ENCODE results near the gene GOSR1.
A peak's percentile ranks its signal among the peaks of the same experiment; 100 is the strongest.

The GOSR1 gene

GRCh38 chr17:30475206-30475605 lies 2.0 kb upstream of the GOSR1 start:
- peaks cover 32% of the 10 kb centered on the region for H3K4me1 Mint-ChIP-seq (ENCODE audit: low read depth)
- no peak overlapping the region for H3K4me3 Mint-ChIP-seq
- peaks cover 4% of the 10 kb centered on the region for H3K27me3 Mint-ChIP-seq
- H3K36me3 Mint-ChIP-seq (ENCODE audit: low read depth) = peaks cover 23% of the 10 kb centered on the region
- DNase-seq = no peak
- no peaks in the 10 kb centered on the region for H3K9me3 Mint-ChIP-seq
- no peak overlapping the region for H3K27ac Mint-ChIP-seq

- Mint-ChIP-seq H3K36me3 (ENCODE audit: low read depth) (peaks cover 38% of the 10 kb centered on the region), H3K4me3 (peak overlapping the region; percentile 94), H3K9me3 (no peaks in the 10 kb centered on the region), H3K27me3 (peaks cover 4% of the 10 kb centered on the region), H3K27ac (peak overlapping the region; percentile 98), H3K4me1 (ENCODE audit: low read depth) (peaks cover 36% of the 10 kb centered on the region)
- DNase-seq = no peak
Measured at GRCh38 chr17:30476726-30477082, 504 bp upstream of the GOSR1 start.

GRCh38 chr17:30477774-30478115 lies 537 bp downstream of the GOSR1 start:
- Mint-ChIP-seq H3K36me3 (ENCODE audit: low read depth) (peaks cover 47% of the 10 kb centered on the region), H3K4me1 (ENCODE audit: low read depth) (peaks cover 39% of the 10 kb centered on the region), H3K27ac (peak overlapping the region; percentile 98), H3K4me3 (peak overlapping the region; percentile 94), H3K9me3 (no peaks in the 10 kb centered on the region), H3K27me3 (peaks cover 4% of the 10 kb centered on the region)
- no peak for DNase-seq

- H3K36me3 Mint-ChIP-seq (ENCODE audit: low read depth) = peaks cover 88% of the 10 kb centered on the region
- no peak for DNase-seq
- H3K27ac Mint-ChIP-seq = no peak overlapping the region
- no peaks in the 10 kb centered on the region for H3K27me3 Mint-ChIP-seq
- no peak overlapping the region for H3K4me3 Mint-ChIP-seq
- H3K9me3 Mint-ChIP-seq = no peaks in the 10 kb centered on the region
- peaks cover 25% of the 10 kb centered on the region for H3K4me1 Mint-ChIP-seq (ENCODE audit: low read depth)
Measured at GRCh38 chr17:30482555-30482954, 5.3 kb downstream of the GOSR1 start.

GRCh38 chr17:30483159-30483558 lies 6.0 kb downstream of the GOSR1 start:
- Mint-ChIP-seq H3K36me3 (ENCODE audit: low read depth) (peaks cover 86% of the 10 kb centered on the region), H3K27me3 (no peaks in the 10 kb centered on the region), H3K9me3 (no peaks in the 10 kb centered on the region), H3K4me1 (ENCODE audit: low read depth) (peaks cover 19% of the 10 kb centered on the region), H3K27ac (no peak overlapping the region), H3K4me3 (no peak overlapping the region)
- no peak for DNase-seq

GRCh38 chr17:30493780-30494179 lies 16.6 kb downstream of the GOSR1 start:
- no peaks in the 10 kb centered on the region for H3K9me3 Mint-ChIP-seq
- peaks cover 94% of the 10 kb centered on the region for H3K36me3 Mint-ChIP-seq (ENCODE audit: low read depth)
- no peak overlapping the region for H3K4me3 Mint-ChIP-seq
- no peaks in the 10 kb centered on the region for H3K27me3 Mint-ChIP-seq
- H3K4me1 Mint-ChIP-seq (ENCODE audit: low read depth) = peaks cover 9% of the 10 kb centered on the region
- H3K27ac Mint-ChIP-seq = no peak overlapping the region
- no peak for DNase-seq

- Mint-ChIP-seq H3K27ac (peak overlapping the region; percentile 34), H3K4me1 (ENCODE audit: low read depth) (peaks cover 20% of the 10 kb centered on the region), H3K36me3 (ENCODE audit: low read depth) (peaks cover 94% of the 10 kb centered on the region), H3K27me3 (no peaks in the 10 kb centered on the region), H3K9me3 (no peaks in the 10 kb centered on the region), H3K4me3 (no peak overlapping the region)
- DNase-seq = no peak
Measured at GRCh38 chr17:30495586-30495985, 18.4 kb downstream of the GOSR1 start.

GRCh38 chr17:30503558-30503957 lies 26.4 kb downstream of the GOSR1 start:
- Mint-ChIP-seq H3K9me3 (no peaks in the 10 kb centered on the region), H3K27ac (no peak overlapping the region), H3K4me3 (no peak overlapping the region), H3K27me3 (no peaks in the 10 kb centered on the region), H3K36me3 (ENCODE audit: low read depth) (peaks cover 91% of the 10 kb centered on the region), H3K4me1 (ENCODE audit: low read depth) (peaks cover 33% of the 10 kb centered on the region)
- no peak for DNase-seq

GRCh38 chr17:30505868-30506417 lies 28.7 kb downstream of the GOSR1 start:
- DNase-seq = no peak

GRCh38 chr17:30506481-30506880 lies 29.3 kb downstream of the GOSR1 start:
- DNase-seq = no peak
- H3K9me3 Mint-ChIP-seq = no peaks in the 10 kb centered on the region
- peaks cover 19% of the 10 kb centered on the region for H3K4me1 Mint-ChIP-seq (ENCODE audit: low read depth)
- H3K36me3 Mint-ChIP-seq (ENCODE audit: low read depth) = peaks cover 78% of the 10 kb centered on the region
- no peak overlapping the region for H3K4me3 Mint-ChIP-seq
- H3K27ac Mint-ChIP-seq = no peak overlapping the region
- H3K27me3 Mint-ChIP-seq = no peaks in the 10 kb centered on the region

More at GRCh38 chr17:30505868-30506417, 28.7 kb downstream of the GOSR1 start:
- H3K27ac Mint-ChIP-seq = no peak overlapping the region
- peaks cover 77% of the 10 kb centered on the region for H3K36me3 Mint-ChIP-seq (ENCODE audit: low read depth)
- H3K27me3 Mint-ChIP-seq = no peaks in the 10 kb centered on the region
- no peak overlapping the region for H3K4me3 Mint-ChIP-seq
- peaks cover 21% of the 10 kb centered on the region for H3K4me1 Mint-ChIP-seq (ENCODE audit: low read depth)
- H3K9me3 Mint-ChIP-seq = no peaks in the 10 kb centered on the region

GRCh38 chr17:30513346-30513745 lies 36.1 kb downstream of the GOSR1 start:
- peaks cover 75% of the 10 kb centered on the region for H3K36me3 Mint-ChIP-seq (ENCODE audit: low read depth)
- H3K27me3 Mint-ChIP-seq = no peaks in the 10 kb centered on the region
- no peak for DNase-seq
- no peaks in the 10 kb centered on the region for H3K9me3 Mint-ChIP-seq
- H3K4me1 Mint-ChIP-seq (ENCODE audit: low read depth) = peaks cover 10% of the 10 kb centered on the region
- H3K27ac Mint-ChIP-seq = no peak overlapping the region
- H3K4me3 Mint-ChIP-seq = no peak overlapping the region

- H3K36me3 Mint-ChIP-seq (ENCODE audit: low read depth) = peaks cover 79% of the 10 kb centered on the region
- H3K27ac Mint-ChIP-seq = peak overlapping the region; percentile 12
- H3K9me3 Mint-ChIP-seq = no peaks in the 10 kb centered on the region
- no peak for DNase-seq
- no peaks in the 10 kb centered on the region for H3K27me3 Mint-ChIP-seq
- peaks cover 16% of the 10 kb centered on the region for H3K4me1 Mint-ChIP-seq (ENCODE audit: low read depth)
- H3K4me3 Mint-ChIP-seq = no peak overlapping the region
Measured at GRCh38 chr17:30514895-30515596, 37.8 kb downstream of the GOSR1 start.

- Mint-ChIP-seq H3K27me3 (no peaks in the 10 kb centered on the region), H3K4me1 (ENCODE audit: low read depth) (peaks cover 25% of the 10 kb centered on the region), H3K27ac (peak overlapping the region; percentile 77), H3K9me3 (no peaks in the 10 kb centered on the region), H3K4me3 (no peak overlapping the region), H3K36me3 (ENCODE audit: low read depth) (peaks cover 85% of the 10 kb centered on the region)
- no peak for DNase-seq
Measured at GRCh38 chr17:30517786-30518185, 40.6 kb downstream of the GOSR1 start.

GRCh38 chr17:30519166-30519565 lies 42.0 kb downstream of the GOSR1 start:
- Mint-ChIP-seq H3K4me1 (ENCODE audit: low read depth) (peaks cover 25% of the 10 kb centered on the region), H3K27me3 (no peaks in the 10 kb centered on the region), H3K4me3 (no peak overlapping the region), H3K36me3 (ENCODE audit: low read depth) (peaks cover 85% of the 10 kb centered on the region), H3K9me3 (no peaks in the 10 kb centered on the region), H3K27ac (peak overlapping the region; percentile 8)
- DNase-seq = no peak

- no peaks in the 10 kb centered on the region for H3K27me3 Mint-ChIP-seq
- no peaks in the 10 kb centered on the region for H3K9me3 Mint-ChIP-seq
- peaks cover 85% of the 10 kb centered on the region for H3K36me3 Mint-ChIP-seq (ENCODE audit: low read depth)
- no peak overlapping the region for H3K4me3 Mint-ChIP-seq
- H3K4me1 Mint-ChIP-seq (ENCODE audit: low read depth) = peaks cover 26% of the 10 kb centered on the region
- H3K27ac Mint-ChIP-seq = peak overlapping the region; percentile 76
- no peak for DNase-seq
Measured at GRCh38 chr17:30519707-30520106, 42.5 kb downstream of the GOSR1 start.

Measured in activated T-cell treated with anti-CD3 and anti-CD28 coated beads, Interleukin-2, amount 50 U/mL, for 24 hours (primary cell).